ENCODE data around the gene PARVG.
"Not testable (repeated sequence)": the region's sequence is repeated elsewhere in the genome, so short reads cannot be mapped to it uniquely, and the experiment has no call there.

PARVG gene

GRCh38 chr22:44234372-44234771 is 53.6 kb downstream of the PARVG start:
- H3K4me2 ChIP-seq (ENCODE audit: low read length); H3K36me3 ChIP-seq (ENCODE audit: control insufficient read depth in 1 of 2, insufficient read depth in 2 of 2, low read length in 2 of 2); H3K4me1 ChIP-seq (ENCODE audit: control insufficient read depth in 1 of 2, insufficient read depth in 2 of 2, low read length in 2 of 2); H2BK120ac ChIP-seq (ENCODE audit: insufficient read depth, low read length, poor library complexity); H3K9ac ChIP-seq (ENCODE audit: low read length); H3K9me3 ChIP-seq (ENCODE audit: insufficient read depth, low read depth, low read length); H3K27me3 ChIP-seq (ENCODE audit: insufficient read depth, low read length); H3K79me2 ChIP-seq (ENCODE audit: control insufficient read depth, insufficient read depth, low read length, poor library complexity); H3K4me3 ChIP-seq (ENCODE audit: low read depth, low read length); DNase-seq; H3K23ac ChIP-seq (ENCODE audit: low read length); H3K79me1 ChIP-seq (ENCODE audit: low read length); H4K91ac ChIP-seq (ENCODE audit: low read depth, low read length); H2BK12ac ChIP-seq (ENCODE audit: low read length); H2AK5ac ChIP-seq (ENCODE audit: low read length); H3K27ac ChIP-seq (ENCODE audit: low read depth, low read length); H3K14ac ChIP-seq (ENCODE audit: low read length); H4K12ac ChIP-seq (ENCODE audit: low read depth, low read length); H3K18ac ChIP-seq (ENCODE audit: low read length); H2AFZ ChIP-seq (ENCODE audit: insufficient read depth, low read length, poor library complexity); H2BK5ac ChIP-seq (ENCODE audit: low read depth, low read length, poor library complexity); H3K4ac ChIP-seq (ENCODE audit: low read depth, low read length); H4K8ac ChIP-seq (ENCODE audit: low read depth, low read length): not testable (repeated sequence)
- WGBS (ENCODE audit: extremely low coverage, insufficient coverage, insufficient read length) = no CpG with 5 or more reads among the region's 12 CpGs

- Histone ChIP-seq H2AFZ (ENCODE audit: insufficient read depth, low read length, poor library complexity) (no peak overlapping the region), H3K9ac (ENCODE audit: low read length) (no peak overlapping the region), H4K8ac (ENCODE audit: low read depth, low read length) (no peak overlapping the region), H3K4me1 (ENCODE audit: control insufficient read depth in 1 of 2, insufficient read depth in 2 of 2, low read length in 2 of 2) (no peaks in the 10 kb centered on the region), H3K23ac (ENCODE audit: low read length) (no peak overlapping the region), H3K14ac (ENCODE audit: low read length) (no peak overlapping the region), H4K91ac (ENCODE audit: low read depth, low read length) (no peak overlapping the region), H3K18ac (ENCODE audit: low read length) (no peak overlapping the region), H2BK5ac (ENCODE audit: low read depth, low read length, poor library complexity) (no peak overlapping the region), H3K4me2 (ENCODE audit: low read length) (no peak overlapping the region), H4K12ac (ENCODE audit: low read depth, low read length) (no peak overlapping the region), H3K79me2 (ENCODE audit: control insufficient read depth, insufficient read depth, low read length, poor library complexity) (no peaks in the 10 kb centered on the region), H3K27me3 (ENCODE audit: insufficient read depth, low read length) (no peaks in the 10 kb centered on the region), H3K36me3 (ENCODE audit: control insufficient read depth in 1 of 2, insufficient read depth in 2 of 2, low read length in 2 of 2) (no peaks in the 10 kb centered on the region), H3K79me1 (ENCODE audit: low read length) (no peaks in the 10 kb centered on the region), H3K4me3 (ENCODE audit: low read depth, low read length) (no peak overlapping the region), H2BK120ac (ENCODE audit: insufficient read depth, low read length, poor library complexity) (no peak overlapping the region), H3K9me3 (ENCODE audit: insufficient read depth, low read depth, low read length) (no peaks in the 10 kb centered on the region), H3K27ac (ENCODE audit: low read depth, low read length) (no peak overlapping the region), H2BK12ac (ENCODE audit: low read length) (no peak overlapping the region), H3K4ac (ENCODE audit: low read depth, low read length) (no peak overlapping the region), H2AK5ac (ENCODE audit: low read length) (no peak overlapping the region)
- no peak for DNase-seq
These were observed 56.6 kb downstream of the PARVG start for GRCh38 chr22:44237290-44237689.

GRCh38 chr22:44241121-44241520 is 60.4 kb downstream of the PARVG start:
- not testable (repeated sequence) for H2BK120ac ChIP-seq (ENCODE audit: insufficient read depth, low read length, poor library complexity); H2AK5ac ChIP-seq (ENCODE audit: low read length); H4K12ac ChIP-seq (ENCODE audit: low read depth, low read length); H3K4me3 ChIP-seq (ENCODE audit: low read depth, low read length); H3K9me3 ChIP-seq (ENCODE audit: insufficient read depth, low read depth, low read length); H4K91ac ChIP-seq (ENCODE audit: low read depth, low read length); H3K27me3 ChIP-seq (ENCODE audit: insufficient read depth, low read length); H3K79me1 ChIP-seq (ENCODE audit: low read length); H3K18ac ChIP-seq (ENCODE audit: low read length); H4K8ac ChIP-seq (ENCODE audit: low read depth, low read length); H3K79me2 ChIP-seq (ENCODE audit: control insufficient read depth, insufficient read depth, low read length, poor library complexity); H3K9ac ChIP-seq (ENCODE audit: low read length); H3K4me2 ChIP-seq (ENCODE audit: low read length); H2AFZ ChIP-seq (ENCODE audit: insufficient read depth, low read length, poor library complexity); H3K14ac ChIP-seq (ENCODE audit: low read length); H3K27ac ChIP-seq (ENCODE audit: low read depth, low read length); H3K36me3 ChIP-seq (ENCODE audit: control insufficient read depth in 1 of 2, insufficient read depth in 2 of 2, low read length in 2 of 2); H2BK12ac ChIP-seq (ENCODE audit: low read length); H2BK5ac ChIP-seq (ENCODE audit: low read depth, low read length, poor library complexity); H3K4ac ChIP-seq (ENCODE audit: low read depth, low read length); H3K4me1 ChIP-seq (ENCODE audit: control insufficient read depth in 1 of 2, insufficient read depth in 2 of 2, low read length in 2 of 2); DNase-seq; H3K23ac ChIP-seq (ENCODE audit: low read length)
- no CpG with 5 or more reads among the region's 3 CpGs for WGBS (ENCODE audit: extremely low coverage, insufficient coverage, insufficient read length)

- Histone ChIP-seq H3K9ac (ENCODE audit: low read length) (no peak overlapping the region), H4K91ac (ENCODE audit: low read depth, low read length) (no peak overlapping the region), H3K4me2 (ENCODE audit: low read length) (no peak overlapping the region), H4K8ac (ENCODE audit: low read depth, low read length) (no peak overlapping the region), H3K23ac (ENCODE audit: low read length) (no peak overlapping the region), H3K27ac (ENCODE audit: low read depth, low read length) (no peak overlapping the region), H4K12ac (ENCODE audit: low read depth, low read length) (no peak overlapping the region), H2BK12ac (ENCODE audit: low read length) (no peak overlapping the region), H3K79me2 (ENCODE audit: control insufficient read depth, insufficient read depth, low read length, poor library complexity) (no peaks in the 10 kb centered on the region), H3K4ac (ENCODE audit: low read depth, low read length) (no peak overlapping the region), H3K79me1 (ENCODE audit: low read length) (no peaks in the 10 kb centered on the region), H3K4me3 (ENCODE audit: low read depth, low read length) (no peak overlapping the region), H3K27me3 (ENCODE audit: insufficient read depth, low read length) (no peaks in the 10 kb centered on the region), H3K4me1 (ENCODE audit: control insufficient read depth in 1 of 2, insufficient read depth in 2 of 2, low read length in 2 of 2) (no peaks in the 10 kb centered on the region), H2BK120ac (ENCODE audit: insufficient read depth, low read length, poor library complexity) (no peak overlapping the region), H3K18ac (ENCODE audit: low read length) (no peak overlapping the region), H3K14ac (ENCODE audit: low read length) (no peak overlapping the region), H2AFZ (ENCODE audit: insufficient read depth, low read length, poor library complexity) (no peak overlapping the region), H3K36me3 (ENCODE audit: control insufficient read depth in 1 of 2, insufficient read depth in 2 of 2, low read length in 2 of 2) (no peaks in the 10 kb centered on the region), H2AK5ac (ENCODE audit: low read length) (no peak overlapping the region), H2BK5ac (ENCODE audit: low read depth, low read length, poor library complexity) (no peak overlapping the region), H3K9me3 (ENCODE audit: insufficient read depth, low read depth, low read length) (peaks cover 2% of the 10 kb centered on the region)
- no CpG with 5 or more reads among the region's 17 CpGs for WGBS (ENCODE audit: extremely low coverage, insufficient coverage, insufficient read length)
- no peak for DNase-seq
These were observed 62.4 kb downstream of the PARVG start for GRCh38 chr22:44242946-44243724.

All from trophoblast cell (in vitro differentiated cells and primary cell).